ENCODE measurements around the gene EFL1. TPM values are rescaled to one million over a fixed set of nuclear protein-coding genes. Genes with fewer than 3 reads are reported as not detected.

The EFL1 gene
- total RNA-seq, 1 donor from 2014 or later, result 17.3 TPM

DNA sequence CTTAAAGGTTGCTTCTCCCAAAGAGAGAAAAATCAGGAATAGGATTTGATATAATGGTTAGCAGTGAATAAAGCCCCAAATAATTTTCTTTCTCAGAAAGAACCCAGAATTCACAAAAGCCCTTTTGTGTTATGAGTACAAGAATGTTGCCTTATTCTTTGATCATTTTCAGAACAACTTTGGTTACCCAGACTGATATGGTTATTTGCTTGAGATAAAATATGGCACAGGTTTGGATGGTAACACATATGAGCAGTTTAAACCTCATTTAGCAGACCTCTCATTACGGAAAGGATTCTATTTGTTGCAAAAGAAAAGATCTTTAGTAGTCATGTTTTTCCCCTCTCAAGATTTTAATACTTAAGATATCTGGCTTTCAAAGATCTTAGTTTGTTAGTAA, 111.9 kb downstream of the EFL1 start:
- TF ChIP-seq CTCF (IDR thresholded peaks at IDR 0.05), result no peak
- no peak for DNase-seq (ENCODE audit: low spot score in 2 of 2)
- H3K27me3 ChIP-seq, result no peaks in the 10 kb centered on the region
- H3K9me3 ChIP-seq, result no peaks in the 10 kb centered on the region
- intact Hi-C loops (cut with DNase I), result no loop called here
- H3K4me1 ChIP-seq, result no peaks in the 10 kb centered on the region
- H3K4me3 ChIP-seq, result no peak overlapping the region
- peaks cover 12 to 15% of the 10 kb centered on the region in 2 donors for H3K36me3 ChIP-seq
- H3K27ac ChIP-seq, result no peak overlapping the region

GRCh38 chr15:82146990-82147461, 115.5 kb downstream of the EFL1 start:
- no peak for DNase-seq (ENCODE audit: low spot score in 2 of 2)
- peaks cover 8 to 12% of the 10 kb centered on the region in 2 donors for H3K36me3 ChIP-seq
- no peak overlapping the region for H3K27ac ChIP-seq
- H3K4me3 ChIP-seq, result no peak overlapping the region
- H3K4me1 ChIP-seq, result no peaks in the 10 kb centered on the region
- no peaks in the 10 kb centered on the region for H3K9me3 ChIP-seq
- intact Hi-C loops (cut with DNase I), result no loop called here
- no peaks in the 10 kb centered on the region for H3K27me3 ChIP-seq
- no peak for TF ChIP-seq CTCF (IDR thresholded peaks at IDR 0.05)

DNA sequence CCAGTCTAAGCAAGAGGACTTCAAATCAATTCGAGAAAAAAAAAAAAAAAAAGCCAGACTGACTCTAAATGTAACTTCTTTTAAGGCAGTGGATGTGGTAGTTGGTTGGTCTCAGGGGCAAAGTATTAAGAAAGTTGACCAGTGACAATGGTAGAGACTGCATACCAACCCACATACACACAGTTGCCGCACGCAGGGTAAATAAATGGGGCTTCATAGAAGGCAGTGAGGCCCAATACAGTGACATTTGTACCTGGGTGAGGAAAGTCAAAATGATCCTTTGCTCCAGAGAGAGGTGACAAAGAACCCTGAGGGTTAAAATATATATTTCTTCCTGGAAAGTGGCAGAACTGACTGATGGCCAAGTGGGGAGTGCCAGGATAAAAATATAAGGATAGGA, 116.0 kb downstream of the EFL1 start:
- no peak for DNase-seq (ENCODE audit: low spot score in 2 of 2)
- no peaks in the 10 kb centered on the region for H3K4me1 ChIP-seq
- TF ChIP-seq CTCF (IDR thresholded peaks at IDR 0.05), result no peak
- no peaks in the 10 kb centered on the region for H3K9me3 ChIP-seq
- intact Hi-C loops (cut with DNase I), result no loop called here
- peaks cover 4 to 8% of the 10 kb centered on the region in 2 donors for H3K36me3 ChIP-seq
- no peaks in the 10 kb centered on the region for H3K27me3 ChIP-seq
- no peak overlapping the region for H3K27ac ChIP-seq
- no peak overlapping the region for H3K4me3 ChIP-seq

- H3K9me3 ChIP-seq, result no peaks in the 10 kb centered on the region
- H3K36me3 ChIP-seq, result peaks cover under 1 to 3% of the 10 kb centered on the region in 2 donors
- H3K27me3 ChIP-seq, result no peaks in the 10 kb centered on the region
- no peaks in the 10 kb centered on the region for H3K4me1 ChIP-seq
- no peak for TF ChIP-seq CTCF (IDR thresholded peaks at IDR 0.05)
- H3K27ac ChIP-seq, result no peak overlapping the region
- intact Hi-C loops (cut with DNase I), result no loop called here
- H3K4me3 ChIP-seq, result no peak overlapping the region
- DNase-seq (ENCODE audit: low spot score in 2 of 2), result no peak
These were observed 118.8 kb downstream of the EFL1 start for GRCh38 chr15:82143390-82144385.

GRCh38 chr15:82140886-82141285, 121.6 kb downstream of the EFL1 start:
- no peak for DNase-seq (ENCODE audit: low spot score in 2 of 2)
- H3K4me3 ChIP-seq, result no peak overlapping the region
- H3K4me1 ChIP-seq, result no peaks in the 10 kb centered on the region
- no peak overlapping the region for H3K27ac ChIP-seq
- intact Hi-C loops (cut with DNase I), result no loop called here
- H3K36me3 ChIP-seq, result peaks cover 3 to 16% of the 10 kb centered on the region in 2 donors
- no peaks in the 10 kb centered on the region for H3K27me3 ChIP-seq
- no peaks in the 10 kb centered on the region for H3K9me3 ChIP-seq
- TF ChIP-seq CTCF (IDR thresholded peaks at IDR 0.05), result no peak
